WTC11 (cell line): ENCODE data around the gene SRGAP1. TPM values are rescaled to one million over a fixed set of nuclear protein-coding genes. Genes with fewer than 3 reads are reported as not detected.
"Not testable (repeated sequence)": the region's sequence is repeated elsewhere in the genome, so short reads cannot be mapped to it uniquely, and the experiment has no call there.

Experiments used
- ATAC-seq: fragments of 200-7000 bp; cut with Tn5 transposase; 2 replicates; pipeline ENCODE4 v1.10.0; 2021; ENCODE audit warnings: mild to moderate bottlenecking, moderate library complexity
- CTCF ChIA-PET: fragments of 300-600 bp; sonication (Branson Sonifier 250); formaldehyde crosslinking; loops from one replicate; lab custom pipeline; 2021; ENCODE audit warnings: antibody characterized with exemption; lab: Charles Lee
- POLR2A ChIA-PET: fragments of 350-600 bp; sonication (Branson Sonifier 250); formaldehyde crosslinking; loops from one replicate; lab custom pipeline; 2021; ENCODE audit warnings: antibody characterized with exemption; lab: Charles Lee
- DNase-seq: peaks from one replicate; pipeline ENCODE4 v3.0.0; 2021; ENCODE audit warnings: low spot score
- H3K27ac Mint-ChIP-seq: 2 replicates; pipeline ENCODE4 v1.8.0; 2021; ENCODE audit warnings: mixed read lengths
- H3K27me3 Mint-ChIP-seq: 2 replicates; pipeline ENCODE4 v1.8.0; 2021; ENCODE audit warnings: low read depth, mild to moderate bottlenecking, moderate library complexity, mixed read lengths
- H3K36me3 Mint-ChIP-seq: 2 replicates; pipeline ENCODE4 v1.8.0; 2021; ENCODE audit warnings: mixed read lengths
- H3K4me1 Mint-ChIP-seq: 2 replicates; pipeline ENCODE4 v1.8.0; 2022; ENCODE audit warnings: mixed read lengths
- H3K4me3 Mint-ChIP-seq: 2 replicates; pipeline ENCODE4 v1.8.0; 2021; ENCODE audit warnings: mild to moderate bottlenecking, moderate library complexity, mixed read lengths
- H3K9me3 Mint-ChIP-seq: 2 replicates; pipeline ENCODE4 v1.8.0; 2021; ENCODE audit warnings: mixed read lengths
- ARID4B ChIP-seq: sonication (generic); formaldehyde crosslinking; IDR thresholded peaks from 2 replicates; pipeline ENCODE4 v1.8.0; 2023; ENCODE audit warnings: missing genetic modification reagents, mild to moderate bottlenecking, borderline replicate concordance
- CTCF ChIP-seq: fragments of 200-600 bp; IDR thresholded peaks from 2 replicates; pipeline ENCODE4 v1.8.0; 2022; ENCODE audit warnings: antibody characterized with exemption
- E2F5 ChIP-seq: sonication (generic); formaldehyde crosslinking; IDR thresholded peaks from 2 replicates; pipeline ENCODE4 v1.8.1; 2022; ENCODE audit warnings: mild to moderate bottlenecking, moderate library complexity, missing genetic modification reagents
- ESRRA ChIP-seq: sonication (generic); formaldehyde crosslinking; IDR thresholded peaks from 2 replicates; pipeline ENCODE4 v1.8.1; 2022; ENCODE audit warnings: mild to moderate bottlenecking, missing genetic modification reagents, borderline replicate concordance
- MAX ChIP-seq: sonication (generic); formaldehyde crosslinking; IDR thresholded peaks from 2 replicates; pipeline ENCODE4 v1.8.0; 2022; ENCODE audit warnings: mild to moderate bottlenecking, missing genetic modification reagents
- NFATC4 ChIP-seq: fragments of 250-450 bp; sonication (Bioruptor Pico); IDR thresholded peaks from 2 replicates; pipeline ENCODE4 v1.9.0; 2021; ENCODE audit warnings: mild to moderate bottlenecking
- TEAD1 ChIP-seq: sonication (generic); formaldehyde crosslinking; IDR thresholded peaks from 2 replicates; pipeline ENCODE4 v1.8.0; 2022; ENCODE audit warnings: mild to moderate bottlenecking, missing genetic modification reagents
- ZNF396 ChIP-seq: fragments of 250-450 bp; sonication (Bioruptor Pico); IDR thresholded peaks from 2 replicates; pipeline ENCODE4 v1.8.0; 2021; ENCODE audit warnings: mild to moderate bottlenecking, moderate library complexity, borderline replicate concordance
- ZNF416 ChIP-seq: fragments of 250-450 bp; sonication (Bioruptor Pico); IDR thresholded peaks from 2 replicates; pipeline ENCODE4 v1.9.0; 2021; ENCODE audit warnings: mild to moderate bottlenecking, inconsistent platforms
- ZNF512 ChIP-seq: sonication (generic); formaldehyde crosslinking; IDR thresholded peaks from 2 replicates; pipeline ENCODE4 v1.8.1; 2022; ENCODE audit warnings: missing genetic modification reagents, borderline replicate concordance
- total RNA-seq: library from RNA; stranded (reverse); gene quantifications from 3 replicates; pipeline ENCODE4 v1.2.3, GENCODE V29; 2021

SRGAP1 gene
- total RNA-seq, 1 experiment from 2014 or later, result 10.3 TPM

- H3K27me3 Mint-ChIP-seq, result peaks cover 4% of the 10 kb centered on the region
Measured at GRCh38 chr12:63841571-63841970, 2.9 kb upstream of the SRGAP1 start.

GRCh38 chr12:63842750-63843149 lies 1.8 kb upstream of the SRGAP1 start:
- ATAC-seq, H3K27ac Mint-ChIP-seq, POLR2A ChIA-PET, H3K36me3 Mint-ChIP-seq, DNase-seq, H3K9me3 Mint-ChIP-seq, H3K27me3 Mint-ChIP-seq: not testable (repeated sequence)
- CTCF ChIA-PET, result interaction anchor here (1.0 to 3.1 kb wide), 9 partner anchors 11 to 414 kb away, joined by 3 to 26 read pairs (median 5); no protein-coding TSS in a partner anchor
- Mint-ChIP-seq H3K4me3 (peak overlapping the region; percentile 75), H3K4me1 (peaks cover 22% of the 10 kb centered on the region)

More at GRCh38 chr12:63841571-63841970, 2.9 kb upstream of the SRGAP1 start:
- CTCF ChIA-PET, result interaction anchor here (1.0 kb wide), 2 partner anchors 17 to 340 kb away, joined by 3 to 5 read pairs; no protein-coding TSS in a partner anchor
- peaks cover 21% of the 10 kb centered on the region for H3K4me1 Mint-ChIP-seq
- TF ChIP-seq ZNF416 (CRISPR knock-in tag) (no peak), ESRRA (CRISPR knock-in tag) (no peak), TEAD1 (CRISPR knock-in tag) (no peak), MAX (CRISPR knock-in tag) (no peak), ARID4B (no peak)
- TF ChIP-seq, all 79 proteins: peak for 0
- Mint-ChIP-seq H3K27ac (no peak overlapping the region), H3K36me3 (no peaks in the 10 kb centered on the region), H3K9me3 (no peaks in the 10 kb centered on the region), H3K4me3 (no peak overlapping the region; the same call in 1 of the 2 replicates)
- DNase-seq (no peak), ATAC-seq (no peak)
- POLR2A ChIA-PET, result no interaction called here

GRCh38 chr12:63843254-63843720 lies 1.2 kb upstream of the SRGAP1 start:
- peak overlapping the region; percentile 57 for H3K27ac Mint-ChIP-seq
- no peak for DNase-seq
- 0 out of 2 replicates have a peak, but pooled peaks have one; percentile 8 for TF ChIP-seq ZNF512
- no peak for TF ChIP-seq CTCF
- TF ChIP-seq ESRRA (CRISPR knock-in tag), result 0 out of 2 replicates have a peak, but pooled peaks have one; percentile 1
- TF ChIP-seq, all 79 proteins: peak for 2
- H3K4me3 Mint-ChIP-seq, result peak overlapping the region; percentile 75
- H3K9me3 Mint-ChIP-seq, result no peaks in the 10 kb centered on the region
- no peak for ATAC-seq
- CTCF ChIA-PET, result interaction anchor here (1.0 to 3.1 kb wide), 15 partner anchors 10 to 413 kb away, joined by 3 to 26 read pairs (median 5); no protein-coding TSS in a partner anchor
- POLR2A ChIA-PET, result interaction anchor here (1.3 to 1.5 kb wide), 3 partner anchors 196 to 379 kb away, joined by 4 to 5 read pairs (median 5); partner anchors contain the start of gene KICS2
- peaks cover 22% of the 10 kb centered on the region for H3K4me1 Mint-ChIP-seq
- peaks cover 4% of the 10 kb centered on the region for H3K27me3 Mint-ChIP-seq
- H3K36me3 Mint-ChIP-seq, result no peaks in the 10 kb centered on the region

- H3K4me1 Mint-ChIP-seq, result peaks cover 22% of the 10 kb centered on the region
- ChIA-PET CTCF (interaction anchor here (0.7 to 3.1 kb wide), 21 partner anchors 10 to 412 kb away, joined by 3 to 26 read pairs (median 4); partner anchors contain the start of gene KICS2), POLR2A (interaction anchor here (0.6 to 1.5 kb wide), 4 partner anchors 85 to 378 kb away, joined by 3 to 5 read pairs (median 4); partner anchors contain the start of gene KICS2)
- no peak overlapping the region for H3K27ac Mint-ChIP-seq
- DNase-seq, result peak; percentile 87
- H3K27me3 Mint-ChIP-seq, result peaks cover 4% of the 10 kb centered on the region
- peak overlapping the region; percentile 68 for H3K4me3 Mint-ChIP-seq
- ATAC-seq, result peak; percentile 87
- H3K9me3 Mint-ChIP-seq, result no peaks in the 10 kb centered on the region
- H3K36me3 Mint-ChIP-seq, result no peaks in the 10 kb centered on the region
- TF ChIP-seq E2F5 (CRISPR knock-in tag) (peak; percentile 87), NFATC4 (CRISPR knock-in tag) (no peak), ZNF396 (CRISPR knock-in tag) (no peak), ARID4B (peak; percentile 66; the same call in 1 of the 2 replicates)
Measured at GRCh38 chr12:63843721-63844390, 644 bp upstream of the SRGAP1 start.
